Adrenal gland (tissue), 12 donors: ENCODE measurements around the gene ZNF695. TPM values are rescaled to one million over a fixed set of nuclear protein-coding genes. Genes with fewer than 3 reads are reported as not detected.

Experiments
- DNase-seq, 7 donors: peaks; one replicate each; pipeline ENCODE4 v3.0.0-alpha.2; 2019 to 2020
- H3K27ac ChIP-seq, 5 donors: fragments of 200-600 bp; sonication (generic) in 4 of 5; 1 replicate in 3 of 5; 2 replicates in 2 of 5; pipeline versions ENCODE4 v1.5.1 to v1.8.0; 2016 to 2020; ENCODE audit warnings: mild to moderate bottlenecking in 1 of 5
- H3K27me3 ChIP-seq: fragments of 200-600 bp; 2 replicates; pipeline ENCODE4 v1.8.0; 2021
- H3K36me3 ChIP-seq, 2 donors: fragments of 200-600 bp; replicated peaks in 1 of 2; 1 replicate in 1 of 2; 2 replicates in 1 of 2; pipeline versions ENCODE4 v1.5.1 to v1.8.0; 2018 to 2022
- H3K4me1 ChIP-seq, 2 donors: fragments of 200-600 bp; replicated peaks in 1 of 2; 1 replicate in 1 of 2; 2 replicates in 1 of 2; pipeline versions ENCODE4 v1.5.1 to v1.8.0; 2018 to 2021
- H3K4me3 ChIP-seq, 4 donors: fragments of 200-600 bp; sonication (generic) in 3 of 4; one replicate each; pipeline ENCODE4 v1.5.1; 2016 to 2018
- H3K9me3 ChIP-seq, 3 donors: fragments of 200-600 bp; sonication (generic) in 1 of 3; replicated peaks in 1 of 3; 1 replicate in 2 of 3; 2 replicates in 1 of 3; pipeline versions ENCODE4 v1.5.1 to v1.8.0; 2016 to 2021
- POLR2A ChIP-seq, 2 donors: fragments of 450-650 bp; IDR thresholded peaks; one replicate each; pipeline ENCODE4 v1.6.1; 2017; ENCODE audit warnings: antibody characterized with exemption in 2 of 2, mild to moderate bottlenecking in 2 of 2, moderate library complexity in 1 of 2
- WGBS, 4 donors: extraction: QIAGEN DNeasy Blood & Tissue Kit in 2 of 4; methylation state at CpG; one replicate each; pipeline versions ENCODE4 v1.1.5 to v1.1.7; 2013 to 2017; 5-methylcytosine and 5-hydroxymethylcytosine counted together
- intact Hi-C, 2 donors: fragments of 100-400 bp; cut with DNase I; formaldehyde crosslinking; loops; one replicate each; pipeline versions ENCODE4 v1.14.1 to v1.15.0; 2022 to 2023
- polyA plus RNA-seq, 3 donors: library from polyadenylated mRNA; stranded (reverse); fragments of 200-250 nt in 2 of 3; fragments of 350-450 nt in 1 of 3; fragmentation: Illumina TruSeq in 1 of 3; extraction: RNeasy Lipid Tissue Mini Kit (QIAGEN cat#74804) in 1 of 3; gene quantifications; one replicate each; pipeline ENCODE4 v1.2.3, GENCODE V29; 2013 to 2014
- total RNA-seq, 9 donors: library from RNA; depleted of rRNA in 4 of 9; stranded (reverse); fragments of >200 nt in 4 of 9; fragments of 120-200 nt in 1 of 9; fragmentation: NEBNext Ultra II Directional in 1 of 9; extraction: Animal tissue kit (Norgen Biotek cat#: 25700) in 1 of 9; gene quantifications; one replicate each; pipeline versions ENCODE4 v1.1.0 to v1.2.4, GENCODE V29; 2013 to 2023
- TF ChIP-seq, protein P1 (sequence below), 6 experiments: fragments of 450-650 bp in 4 of 6; fragments of 200-600 bp in 2 of 6; sonication (generic) in 1 of 6; IDR thresholded peaks; 1 replicate in 5 of 6; 2 replicates in 1 of 6; pipeline versions ENCODE4 v1.5.1 to v1.8.0; 2016 to 2021; ENCODE audit warnings: antibody characterized with exemption in 6 of 6, mild to moderate bottlenecking in 2 of 6, moderate library complexity in 1 of 6
- donor health status: healthy with polysubstance abuse.
- donor health status: Bipolar disorder and iron deficiency.
- donor health status: DM: yes; HTN: yes; CAD: no.
- donor health status: DM: no; HTN: no; CAD: no.
- donor health status: DM: no; HTN: no; CAD: no.
- donor health status: DM: yes; HTN: yes; CAD: no.

ZNF695 gene
- total and polyA plus RNA-seq, 12 donors = 0.07 to 1.8 (median 0.25) TPM; not detected in 5

- peak; percentile 42 to 84 (median 65) for DNase-seq
- WGBS, 4 donors = 69 to 81% (median 75%) methylated on average over 12 of the region's 12 CpGs
- intact Hi-C loops = no loop called here
- Histone ChIP-seq H3K4me3 (no peak overlapping the region), H3K36me3 (no peaks in the 10 kb centered on the region), H3K9me3 (no peaks in the 10 kb centered on the region), H3K4me1 (no peaks in the 10 kb centered on the region), H3K27me3 (no peaks in the 10 kb centered on the region), H3K27ac (no peak overlapping the region)
- TF ChIP-seq POLR2A (IDR thresholded peaks at IDR 0.05) = no peak
- TF ChIP-seq, protein P1, sequence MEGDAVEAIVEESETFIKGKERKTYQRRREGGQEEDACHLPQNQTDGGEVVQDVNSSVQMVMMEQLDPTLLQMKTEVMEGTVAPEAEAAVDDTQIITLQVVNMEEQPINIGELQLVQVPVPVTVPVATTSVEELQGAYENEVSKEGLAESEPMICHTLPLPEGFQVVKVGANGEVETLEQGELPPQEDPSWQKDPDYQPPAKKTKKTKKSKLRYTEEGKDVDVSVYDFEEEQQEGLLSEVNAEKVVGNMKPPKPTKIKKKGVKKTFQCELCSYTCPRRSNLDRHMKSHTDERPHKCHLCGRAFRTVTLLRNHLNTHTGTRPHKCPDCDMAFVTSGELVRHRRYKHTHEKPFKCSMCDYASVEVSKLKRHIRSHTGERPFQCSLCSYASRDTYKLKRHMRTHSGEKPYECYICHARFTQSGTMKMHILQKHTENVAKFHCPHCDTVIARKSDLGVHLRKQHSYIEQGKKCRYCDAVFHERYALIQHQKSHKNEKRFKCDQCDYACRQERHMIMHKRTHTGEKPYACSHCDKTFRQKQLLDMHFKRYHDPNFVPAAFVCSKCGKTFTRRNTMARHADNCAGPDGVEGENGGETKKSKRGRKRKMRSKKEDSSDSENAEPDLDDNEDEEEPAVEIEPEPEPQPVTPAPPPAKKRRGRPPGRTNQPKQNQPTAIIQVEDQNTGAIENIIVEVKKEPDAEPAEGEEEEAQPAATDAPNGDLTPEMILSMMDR (IDR thresholded peaks at IDR 0.05) = peak; percentile 45 to 82 (median 70)
Observed at GRCh38 chr1:246971090-246971721, 36.7 kb downstream of the ZNF695 start.

- intact Hi-C loops = loop anchor here (10.0 kb wide), 1 partner anchor 65 kb away; no protein-coding TSS in a partner anchor
- DNase-seq = no peak
- 75 to 88% (median 82%) methylated on average over 3 of the region's 3 CpGs for WGBS, 4 donors
- Histone ChIP-seq H3K4me3 (no peak overlapping the region), H3K9me3 (no peaks in the 10 kb centered on the region), H3K4me1 (no peaks in the 10 kb centered on the region), H3K36me3 (no peaks in the 10 kb centered on the region), H3K27me3 (no peaks in the 10 kb centered on the region), H3K27ac (no peak overlapping the region)
- no peak for TF ChIP-seq POLR2A (IDR thresholded peaks at IDR 0.05)
Observed at GRCh38 chr1:246969621-246970020, 38.2 kb downstream of the ZNF695 start.

GRCh38 chr1:246966502-246966901 is 41.4 kb downstream of the ZNF695 start:
- H3K27ac ChIP-seq = no peak overlapping the region
- no peaks in the 10 kb centered on the region for H3K9me3 ChIP-seq
- intact Hi-C loops = loop anchor here (10.0 kb wide), 1 partner anchor 62 kb away; no protein-coding TSS in a partner anchor
- no peak for TF ChIP-seq POLR2A (IDR thresholded peaks at IDR 0.05)
- TF ChIP-seq, protein P1 (IDR thresholded peaks at IDR 0.05) = no peak
- H3K4me1 ChIP-seq = no peaks in the 10 kb centered on the region
- no peaks in the 10 kb centered on the region for H3K36me3 ChIP-seq
- 77 to 96% (median 92%) methylated on average over 2 of the region's 2 CpGs for WGBS, 4 donors
- DNase-seq = no peak
- H3K27me3 ChIP-seq = no peaks in the 10 kb centered on the region
- no peak overlapping the region for H3K4me3 ChIP-seq

DNA sequence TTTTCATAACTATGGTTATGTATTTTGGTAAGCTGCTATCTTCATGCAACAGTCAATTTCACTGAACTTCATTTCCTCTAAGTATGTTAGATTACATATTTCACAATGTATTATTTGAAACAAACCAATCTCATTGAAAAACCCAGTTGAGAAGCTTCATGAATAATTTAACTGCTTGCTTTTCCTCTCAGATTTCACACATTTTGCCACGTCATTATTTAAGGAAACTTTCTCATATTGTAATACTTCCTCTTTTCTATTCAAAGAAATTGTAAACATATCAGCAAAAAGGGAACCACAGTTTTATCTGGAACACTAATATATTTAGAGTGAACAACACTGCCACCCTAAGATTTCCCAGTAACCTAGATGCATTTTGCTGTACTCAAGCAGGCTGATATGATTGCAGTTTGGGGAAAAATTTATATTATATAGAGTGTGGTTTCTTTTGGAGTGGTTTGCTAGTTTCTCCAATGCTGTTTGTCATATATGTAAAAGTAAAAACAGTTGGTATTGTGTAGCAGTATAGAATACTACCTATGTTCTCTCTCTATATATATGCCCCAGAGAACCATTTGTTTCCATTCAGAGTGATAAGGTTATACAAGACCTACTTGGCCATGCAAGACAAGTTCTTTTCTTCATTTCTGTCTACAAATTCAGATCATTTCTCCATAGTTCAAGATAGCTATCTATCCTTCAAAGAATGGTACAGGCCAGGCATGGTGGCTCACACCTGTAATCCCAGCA is 47.7 kb downstream of the ZNF695 start:
- intact Hi-C loops = loop anchor here (10.0 kb wide), 1 partner anchor 55 kb away; no protein-coding TSS in a partner anchor
- TF ChIP-seq, protein P1 (IDR thresholded peaks at IDR 0.05) = peak in 3 of 6 experiments; percentile 9 to 26 (median 9)
- TF ChIP-seq POLR2A (IDR thresholded peaks at IDR 0.05) = no peak
- H3K27me3 ChIP-seq = no peaks in the 10 kb centered on the region
- 28 to 51% (median 46%) methylated on average over 1 of the region's 1 CpG for WGBS, 4 donors
- no peak overlapping the region for H3K4me3 ChIP-seq
- peaks cover 0 to 4% of the 10 kb centered on the region in 2 donors for H3K4me1 ChIP-seq
- H3K36me3 ChIP-seq = no peaks in the 10 kb centered on the region
- DNase-seq = no peak
- peak overlapping the region in 2 of 5 donors; percentile 4 to 40 for H3K27ac ChIP-seq
- H3K9me3 ChIP-seq = no peaks in the 10 kb centered on the region
